ENCODE results near the gene CPN1. TPM values are rescaled to one million over a fixed set of nuclear protein-coding genes. Genes with fewer than 3 reads are reported as not detected.

CPN1 gene
- total RNA-seq, 4 donors from 2014 or later: not detected

DNA sequence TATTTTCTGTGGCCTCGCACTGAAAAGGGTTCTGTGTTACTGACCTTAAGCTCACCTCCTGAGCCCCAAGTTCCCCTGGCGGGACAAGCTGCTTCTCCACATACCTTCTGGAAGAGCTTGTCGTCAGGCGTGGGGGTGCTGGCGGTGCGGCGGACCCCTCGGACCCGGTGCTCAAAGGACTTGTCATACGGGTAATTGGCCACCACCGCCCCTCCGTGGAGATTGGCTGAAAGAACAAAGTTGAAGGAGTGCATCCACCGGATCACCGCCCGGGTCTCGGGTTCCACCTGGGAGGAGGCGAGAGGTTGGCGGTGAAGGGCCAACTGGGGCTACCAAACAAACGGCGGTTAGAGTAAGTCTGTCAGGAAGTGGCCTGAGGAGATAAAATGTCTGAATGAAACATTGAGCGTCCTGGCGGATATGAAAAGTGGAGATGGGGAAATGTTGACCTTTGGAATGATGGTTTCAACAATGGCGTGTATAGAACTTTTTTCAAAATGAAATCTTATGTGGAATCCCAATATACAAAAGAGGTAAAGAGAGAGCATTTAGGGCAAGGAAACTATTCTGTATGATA lies 16.5 kb downstream of the CPN1 start:
- no peak for TF ChIP-seq POLR2A (IDR thresholded peaks at IDR 0.05)
- TF ChIP-seq, protein P1, sequence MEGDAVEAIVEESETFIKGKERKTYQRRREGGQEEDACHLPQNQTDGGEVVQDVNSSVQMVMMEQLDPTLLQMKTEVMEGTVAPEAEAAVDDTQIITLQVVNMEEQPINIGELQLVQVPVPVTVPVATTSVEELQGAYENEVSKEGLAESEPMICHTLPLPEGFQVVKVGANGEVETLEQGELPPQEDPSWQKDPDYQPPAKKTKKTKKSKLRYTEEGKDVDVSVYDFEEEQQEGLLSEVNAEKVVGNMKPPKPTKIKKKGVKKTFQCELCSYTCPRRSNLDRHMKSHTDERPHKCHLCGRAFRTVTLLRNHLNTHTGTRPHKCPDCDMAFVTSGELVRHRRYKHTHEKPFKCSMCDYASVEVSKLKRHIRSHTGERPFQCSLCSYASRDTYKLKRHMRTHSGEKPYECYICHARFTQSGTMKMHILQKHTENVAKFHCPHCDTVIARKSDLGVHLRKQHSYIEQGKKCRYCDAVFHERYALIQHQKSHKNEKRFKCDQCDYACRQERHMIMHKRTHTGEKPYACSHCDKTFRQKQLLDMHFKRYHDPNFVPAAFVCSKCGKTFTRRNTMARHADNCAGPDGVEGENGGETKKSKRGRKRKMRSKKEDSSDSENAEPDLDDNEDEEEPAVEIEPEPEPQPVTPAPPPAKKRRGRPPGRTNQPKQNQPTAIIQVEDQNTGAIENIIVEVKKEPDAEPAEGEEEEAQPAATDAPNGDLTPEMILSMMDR (IDR thresholded peaks at IDR 0.05): no peak
- Histone ChIP-seq H3K4me3 (replicated peaks in 1 of 3) (no peak overlapping the region), H3K4me1 (no peaks in the 10 kb centered on the region), H3K36me3 (no peaks in the 10 kb centered on the region), H3K27ac (no peak overlapping the region), H3K27me3 (peaks cover 4% of the 10 kb centered on the region), H3K9me3 (no peaks in the 10 kb centered on the region)
- WGBS, 2 donors: 46 to 57% methylated on average over 23 of the region's 23 CpGs
- intact Hi-C loops (cut with DNase I): no loop called here
- DNase-seq: no peak

DNA sequence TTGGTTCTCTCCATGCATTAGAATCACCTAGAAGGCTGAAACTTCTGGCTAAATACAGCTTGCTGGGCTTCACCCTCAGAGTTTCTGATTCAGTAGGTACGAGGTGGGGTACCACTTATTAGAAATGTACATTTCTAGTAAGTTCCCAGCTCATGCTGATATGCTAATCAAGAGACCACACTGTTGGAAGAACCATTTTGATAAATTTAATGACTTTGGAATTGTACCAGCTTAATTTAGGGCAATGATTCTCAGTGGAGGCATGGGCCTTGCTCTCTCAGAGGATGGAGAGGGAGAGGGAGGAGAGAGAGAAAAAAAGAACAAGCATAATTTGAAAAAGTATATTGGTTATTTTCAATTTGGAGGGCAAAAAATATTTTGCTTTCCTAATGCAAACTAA lies 20.3 kb downstream of the CPN1 start:
- TF ChIP-seq, protein P1 (IDR thresholded peaks at IDR 0.05): no peak
- no peak for TF ChIP-seq POLR2A (IDR thresholded peaks at IDR 0.05)
- no peaks in the 10 kb centered on the region for H3K36me3 ChIP-seq
- intact Hi-C loops (cut with DNase I): no loop called here
- H3K4me1 ChIP-seq: no peaks in the 10 kb centered on the region
- no peak overlapping the region for H3K4me3 ChIP-seq (replicated peaks in 1 of 3)
- no peak for DNase-seq
- no peaks in the 10 kb centered on the region for H3K9me3 ChIP-seq
- 75 to 80% methylated on average over 1 of the region's 1 CpG for WGBS, 2 donors
- no peak overlapping the region for H3K27ac ChIP-seq
- H3K27me3 ChIP-seq: peaks cover 4% of the 10 kb centered on the region

DNA sequence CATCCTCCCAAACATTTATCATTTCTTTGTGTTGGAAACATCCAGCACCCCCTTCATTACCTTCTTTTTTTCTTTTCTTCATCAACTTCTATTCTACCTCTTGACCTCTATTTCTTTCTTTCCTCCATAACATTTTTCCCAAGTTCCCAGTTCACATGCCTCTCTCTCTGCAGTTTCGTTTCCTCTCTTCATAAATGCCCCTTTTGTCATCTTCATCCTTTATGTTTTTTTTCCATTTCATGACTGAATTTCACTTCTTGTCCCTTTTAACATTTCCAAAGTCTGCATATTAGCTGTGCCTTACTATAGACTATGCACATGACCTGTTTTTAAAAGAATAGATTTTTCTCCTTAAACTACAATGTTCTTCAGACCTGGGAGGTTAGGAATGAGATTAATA lies 23.7 kb downstream of the CPN1 start:
- Histone ChIP-seq H3K9me3 (no peaks in the 10 kb centered on the region), H3K27ac (no peak overlapping the region), H3K4me3 (replicated peaks in 1 of 3) (no peak overlapping the region), H3K27me3 (no peaks in the 10 kb centered on the region), H3K36me3 (no peaks in the 10 kb centered on the region), H3K4me1 (no peaks in the 10 kb centered on the region)
- TF ChIP-seq POLR2A (IDR thresholded peaks at IDR 0.05): no peak
- TF ChIP-seq, protein P1 (IDR thresholded peaks at IDR 0.05): no peak
- no peak for DNase-seq
- WGBS, 2 donors: 76 to 81% methylated on average over 1 of the region's 1 CpG
- intact Hi-C loops (cut with DNase I): no loop called here

DNA sequence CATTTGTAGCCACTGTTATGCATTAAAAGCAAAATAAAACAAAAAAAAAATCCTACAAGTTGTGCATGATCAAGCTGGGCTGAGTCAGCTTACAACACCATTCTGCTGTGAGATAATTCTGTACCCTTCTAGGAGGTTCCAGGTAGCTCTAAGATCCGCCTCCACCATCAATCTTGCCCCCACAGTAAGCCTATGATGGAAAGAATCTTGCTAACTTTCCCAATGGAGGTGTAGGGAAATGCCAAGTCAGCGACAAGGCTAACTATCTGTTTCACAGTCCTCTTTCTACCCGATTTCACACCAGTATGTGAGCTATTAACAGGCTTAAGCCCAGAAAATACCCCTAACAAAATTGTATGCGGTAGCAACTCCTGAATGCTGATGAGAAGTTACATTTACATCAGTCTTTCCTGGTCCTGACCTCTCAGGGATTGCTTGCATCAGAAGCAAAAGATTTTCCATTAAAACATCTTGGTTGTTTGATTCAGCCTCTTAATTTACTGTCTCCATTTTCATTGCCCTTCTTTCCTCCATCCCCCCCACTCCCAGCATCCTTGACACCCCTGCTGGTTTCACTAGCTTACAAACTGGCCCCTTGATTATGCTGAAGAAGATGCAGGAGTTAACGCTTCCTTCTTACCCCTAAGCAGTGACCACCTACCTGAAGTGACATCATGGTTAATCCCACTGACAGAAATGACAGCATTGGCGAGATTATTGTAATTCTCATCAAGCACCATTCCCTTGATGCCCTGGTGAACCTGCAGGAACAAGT lies 27.8 kb downstream of the CPN1 start:
- DNase-seq: no peak
- Histone ChIP-seq H3K36me3 (no peaks in the 10 kb centered on the region), H3K4me1 (no peaks in the 10 kb centered on the region), H3K27ac (no peak overlapping the region), H3K4me3 (replicated peaks in 1 of 3) (no peak overlapping the region), H3K9me3 (no peaks in the 10 kb centered on the region), H3K27me3 (no peaks in the 10 kb centered on the region)
- no peak for TF ChIP-seq POLR2A (IDR thresholded peaks at IDR 0.05)
- TF ChIP-seq, protein P1 (IDR thresholded peaks at IDR 0.05): no peak
- intact Hi-C loops (cut with DNase I): no loop called here
- WGBS, 2 donors: 34 to 37% methylated on average over 6 of the region's 6 CpGs

DNA sequence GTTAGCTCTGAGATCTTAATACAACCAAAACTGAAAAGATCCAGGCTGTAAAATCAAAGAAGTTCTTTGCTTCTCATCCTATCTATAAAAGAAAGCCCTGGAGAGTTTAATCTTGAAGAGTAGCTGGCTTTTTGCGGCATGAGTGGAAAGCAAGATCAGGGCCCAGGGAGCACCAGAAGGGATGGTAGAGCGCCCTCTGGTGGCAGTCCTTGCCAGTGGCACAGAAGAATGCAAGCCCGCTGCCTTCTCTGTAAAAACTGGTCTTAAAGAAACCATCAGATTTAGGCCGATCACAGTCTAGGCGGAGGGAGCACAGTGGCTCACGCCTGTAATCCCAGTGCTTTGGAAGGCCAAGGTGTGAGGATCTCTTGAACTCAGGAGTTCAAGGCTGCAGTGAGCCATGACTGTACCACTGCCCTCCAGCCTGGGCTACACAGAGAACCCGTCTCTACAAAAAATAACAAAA lies 35.6 kb downstream of the CPN1 start:
- no peak overlapping the region for H3K4me3 ChIP-seq (replicated peaks in 1 of 3)
- no peak for TF ChIP-seq POLR2A (IDR thresholded peaks at IDR 0.05)
- TF ChIP-seq, protein P1 (IDR thresholded peaks at IDR 0.05): peak; percentile 83 to 97 (median 90)
- WGBS, 2 donors: 13 to 19% methylated on average over 7 of the region's 7 CpGs
- H3K4me1 ChIP-seq: no peaks in the 10 kb centered on the region
- no peaks in the 10 kb centered on the region for H3K27me3 ChIP-seq
- H3K27ac ChIP-seq: no peak overlapping the region
- peak; percentile 83 to 91 for DNase-seq
- intact Hi-C loops (cut with DNase I): loop anchor here (2.0 to 5.0 kb wide), 2 partner anchors 37 to 199 kb away; partner anchors contain the start of gene DNMBP
- no peaks in the 10 kb centered on the region for H3K36me3 ChIP-seq
- H3K9me3 ChIP-seq: no peaks in the 10 kb centered on the region

Measured in thyroid gland (tissue), 4 donors.